SU-DHL-6 (cell line): Measurements from ENCODE around the gene VAPA.

Experiments
- EZH2phosphoT487 ChIP-seq: fragments of 200-600 bp; sonication (generic), shearing (Covaris generic); conservative IDR thresholded peaks from 2 replicates; pipeline ENCODE4 v1.6.1; 2018; ENCODE audit warnings: mild to moderate bottlenecking, antibody characterized with exemption, low read length, moderate library complexity, mixed read lengths
- TF ChIP-seq, protein P1 (sequence below): fragments of 200-600 bp; sonication (generic); IDR thresholded peaks from one replicate; pipeline ENCODE4 v1.5.1; 2017; ENCODE audit warnings: antibody characterized with exemption, mild to moderate bottlenecking, low read length, moderate library complexity; ENCODE audit not compliant: insufficient read depth, poor library complexity, severe bottlenecking

DNA sequence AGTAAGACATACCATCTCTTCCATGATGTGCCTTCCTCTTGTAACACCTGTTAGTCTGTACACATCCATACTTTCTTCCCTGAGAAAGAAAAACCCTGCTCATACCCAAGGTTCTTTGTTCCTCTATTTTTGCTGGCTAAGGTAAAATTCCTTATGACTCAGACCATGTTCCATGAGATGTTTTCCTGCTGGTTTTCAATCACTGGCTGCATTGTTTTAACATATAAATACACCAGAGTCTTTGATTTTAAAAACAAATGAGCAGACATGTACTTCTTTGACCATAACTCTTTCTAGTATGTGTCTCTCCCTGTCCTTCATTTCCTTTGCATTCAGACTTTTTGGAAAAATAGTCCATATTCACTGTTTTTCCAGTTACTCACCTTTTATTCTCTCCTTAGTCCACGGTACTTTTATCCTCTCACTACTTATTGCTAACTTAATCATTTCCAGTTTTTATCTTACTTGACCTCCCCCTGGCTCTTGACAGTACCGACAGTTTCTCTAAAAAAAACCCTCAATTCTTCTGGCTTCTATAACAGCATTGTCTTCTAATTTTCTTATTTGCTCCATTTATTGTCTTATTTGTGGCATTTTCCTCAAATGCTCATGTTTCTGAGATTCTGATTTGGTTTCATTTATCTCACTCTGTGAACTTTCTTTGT is 4.3 kb downstream of the VAPA start:
- TF ChIP-seq, protein P1, sequence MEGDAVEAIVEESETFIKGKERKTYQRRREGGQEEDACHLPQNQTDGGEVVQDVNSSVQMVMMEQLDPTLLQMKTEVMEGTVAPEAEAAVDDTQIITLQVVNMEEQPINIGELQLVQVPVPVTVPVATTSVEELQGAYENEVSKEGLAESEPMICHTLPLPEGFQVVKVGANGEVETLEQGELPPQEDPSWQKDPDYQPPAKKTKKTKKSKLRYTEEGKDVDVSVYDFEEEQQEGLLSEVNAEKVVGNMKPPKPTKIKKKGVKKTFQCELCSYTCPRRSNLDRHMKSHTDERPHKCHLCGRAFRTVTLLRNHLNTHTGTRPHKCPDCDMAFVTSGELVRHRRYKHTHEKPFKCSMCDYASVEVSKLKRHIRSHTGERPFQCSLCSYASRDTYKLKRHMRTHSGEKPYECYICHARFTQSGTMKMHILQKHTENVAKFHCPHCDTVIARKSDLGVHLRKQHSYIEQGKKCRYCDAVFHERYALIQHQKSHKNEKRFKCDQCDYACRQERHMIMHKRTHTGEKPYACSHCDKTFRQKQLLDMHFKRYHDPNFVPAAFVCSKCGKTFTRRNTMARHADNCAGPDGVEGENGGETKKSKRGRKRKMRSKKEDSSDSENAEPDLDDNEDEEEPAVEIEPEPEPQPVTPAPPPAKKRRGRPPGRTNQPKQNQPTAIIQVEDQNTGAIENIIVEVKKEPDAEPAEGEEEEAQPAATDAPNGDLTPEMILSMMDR: no peak
- TF ChIP-seq EZH2phosphoT487: no peak
